Endothelial cell of umbilical vein (primary cell): ENCODE results near the gene PAPOLA. TPM values are rescaled to one million over a fixed set of nuclear protein-coding genes. Genes with fewer than 3 reads are reported as not detected.

Source experiments
- BruUV-seq: library from RNA; stranded (reverse); fragments of 400-500 nt; replicated peaks from 2 replicates; lab custom pipeline; 2021; lab: Mats Ljungman, UMichigan
- CTCF ChIA-PET: fragments of 300-600, 350-600 bp; sonication (Branson Sonifier 250); formaldehyde crosslinking; loops from one replicate; lab custom pipeline; 2021; ENCODE audit warnings: antibody characterized with exemption, inconsistent platforms; lab: Charles Lee
- POLR2A ChIA-PET: fragments of 300-600, 350-600 bp; sonication (Branson Sonifier 250); formaldehyde crosslinking; loops from one replicate; lab custom pipeline; 2021; ENCODE audit warnings: antibody characterized with exemption, inconsistent platforms; lab: Charles Lee
- DNase-seq: peaks from one replicate; pipeline ENCODE4 v3.0.0-alpha.2; 2011; ENCODE audit warnings: low read depth, low spot score
- FAIRE-seq: peaks from 2 replicates; lab custom pipeline; 2011; peaks lifted over from hg19 to GRCh38; lab: Jason Lieb, UNC
- H2AFZ ChIP-seq: 2 replicates; pipeline ENCODE4 v1.6.0; 2012; ENCODE audit warnings: low read depth, low read length, control low read depth, inconsistent platforms
- H3K27ac ChIP-seq: 2 replicates; pipeline ENCODE4 v1.5.1; 2011; ENCODE audit warnings: low read depth, mild to moderate bottlenecking, control low read depth, low read length, moderate library complexity; ENCODE audit not compliant: insufficient read depth
- H3K27me3 ChIP-seq, 2 experiments: 2 replicates each; pipeline versions ENCODE4 v1.6.0 to v1.6.1; 2011; ENCODE audit warnings: low read length in 2 of 2, mixed read lengths in 1 of 2; ENCODE audit not compliant: control insufficient read depth in 2 of 2, insufficient read depth in 2 of 2
- H3K36me3 ChIP-seq, 2 experiments: 2 replicates in 1 of 2; 3 replicates in 1 of 2; pipeline ENCODE4 v1.5.1; 2011; ENCODE audit warnings: low read length in 2 of 2, mild to moderate bottlenecking in 1 of 2, moderate library complexity in 1 of 2; ENCODE audit not compliant: control insufficient read depth in 2 of 2, insufficient read depth in 2 of 2; ENCODE audit errors: extremely low read depth in 1 of 2
- H3K4me1 ChIP-seq: 3 replicates; pipeline ENCODE4 v1.5.1; 2011; ENCODE audit warnings: mild to moderate bottlenecking, low read length; ENCODE audit not compliant: control insufficient read depth, insufficient read depth; ENCODE audit errors: extremely low read depth
- H3K4me2 ChIP-seq: 2 replicates; pipeline ENCODE4 v1.6.1; 2011; ENCODE audit warnings: low read length, control low read depth, mixed read lengths; ENCODE audit not compliant: insufficient read depth
- H3K4me3 ChIP-seq, 3 experiments: fragments of 200-600 bp in 1 of 3; sonication (generic), shearing (Covaris generic) in 1 of 3; replicated peaks in 1 of 3; 2 replicates each; pipeline ENCODE4 v1.5.1; 2011 to 2016; ENCODE audit warnings: control low read depth in 3 of 3, low read length in 3 of 3, mild to moderate bottlenecking in 2 of 3, inconsistent platforms in 1 of 3, low read depth in 1 of 3, moderate library complexity in 1 of 3; ENCODE audit not compliant: insufficient read depth in 1 of 3
- H3K79me2 ChIP-seq: 2 replicates; pipeline ENCODE4 v1.6.0; 2012; ENCODE audit warnings: low read length, inconsistent platforms; ENCODE audit not compliant: control insufficient read depth, insufficient read depth
- H3K9ac ChIP-seq: replicated peaks from 2 replicates; pipeline ENCODE3; 2011; ENCODE audit warnings: low read length, control low read depth; ENCODE audit not compliant: insufficient read depth; ENCODE audit errors: extremely low read depth
- H3K9me1 ChIP-seq: replicated peaks from 3 replicates; pipeline ENCODE4 v1.6.0; 2011; ENCODE audit warnings: mild to moderate bottlenecking, low read length; ENCODE audit not compliant: control insufficient read depth, insufficient read depth; ENCODE audit errors: extremely low read depth
- H3K9me3 ChIP-seq: replicated peaks from 2 replicates; pipeline ENCODE4 v1.5.1; 2012; ENCODE audit warnings: low read length, inconsistent platforms; ENCODE audit not compliant: control insufficient read depth, insufficient read depth
- H4K20me1 ChIP-seq: replicated peaks from 2 replicates; pipeline ENCODE3; 2011; ENCODE audit warnings: mild to moderate bottlenecking, low read length; ENCODE audit not compliant: control insufficient read depth, insufficient read depth; ENCODE audit errors: extremely low read depth
- EZH2 ChIP-seq: IDR thresholded peaks from 2 replicates; pipeline ENCODE4 v1.6.1; 2012; ENCODE audit warnings: borderline replicate concordance, low read depth, mild to moderate bottlenecking, moderate library complexity, low read length, inconsistent platforms; ENCODE audit not compliant: severe bottlenecking
- FOS ChIP-seq: IDR thresholded peaks from 2 replicates; pipeline ENCODE4 v1.6.1; 2011; ENCODE audit warnings: mild to moderate bottlenecking, low read length, moderate library complexity, borderline replicate concordance; ENCODE audit not compliant: insufficient read depth
- GATA2 ChIP-seq: IDR thresholded peaks from 2 replicates; pipeline ENCODE4 v1.7.0; 2011; ENCODE audit warnings: low read depth, mild to moderate bottlenecking, moderate library complexity, mixed read lengths, low read length; ENCODE audit not compliant: insufficient read length, insufficient read depth
- JUN ChIP-seq: IDR thresholded peaks from 2 replicates; pipeline ENCODE4 v1.6.1; 2011; ENCODE audit warnings: borderline replicate concordance, low read depth; ENCODE audit not compliant: insufficient read length, insufficient read depth
- MAX ChIP-seq: IDR thresholded peaks from 2 replicates; pipeline ENCODE4 v1.6.1; 2011; ENCODE audit not compliant: insufficient read depth, insufficient read length
- MYC ChIP-seq: IDR thresholded peaks from one replicate; pipeline ENCODE4 v1.6.1; 2011; ENCODE audit warnings: mild to moderate bottlenecking, low read depth, low read length
- POLR2A ChIP-seq: IDR thresholded peaks from 2 replicates; pipeline ENCODE4 v1.6.1; 2012; ENCODE audit warnings: low read depth, mild to moderate bottlenecking, control low read depth, low read length
- POLR2AphosphoS5 ChIP-seq: IDR thresholded peaks from 2 replicates; pipeline ENCODE4 v1.6.1; 2012; ENCODE audit warnings: low read depth, mild to moderate bottlenecking, control low read depth, low read length, moderate library complexity; ENCODE audit not compliant: insufficient read depth
- dilution Hi-C: fragments of 300-500 bp; cut with MboI; formaldehyde crosslinking; loops from one replicate; pipeline ENCODE4 v1.15.0; 2019; ENCODE audit warnings: low sequenced_read_pairs; ENCODE audit not compliant: extremely low pct_ligation_motif_present
- intact Hi-C: fragments of 100-400 bp; cut with micrococcal nuclease; formaldehyde crosslinking; loops from one replicate; pipeline ENCODE4 v1.10.0; 2022
- polyA plus RNA-seq, 4 experiments: library from polyadenylated mRNA; depleted of rRNA in 3 of 4; stranded (reverse) in 3 of 4; unstranded in 1 of 4; fragments of >200 nt; gene quantifications; 2 replicates each; pipeline versions ENCODE4 v1.2.1 to v1.2.3, GENCODE V29; 2011 to 2012; ENCODE audit warnings: missing spikeins in 1 of 4
- total RNA-seq: library from RNA; stranded (reverse); gene quantifications from 2 replicates; pipeline ENCODE4 v1.2.3, GENCODE V29; 2021
- TF ChIP-seq, protein P1 (sequence below), 2 donors: IDR thresholded peaks; 1 replicate in 1 of 2; 2 replicates in 1 of 2; pipeline ENCODE4 v1.5.1; 2011; ENCODE audit warnings: low read length in 2 of 2, mild to moderate bottlenecking in 2 of 2, moderate library complexity in 2 of 2, control low read depth in 1 of 2, inconsistent platforms in 1 of 2, low read depth in 1 of 2; ENCODE audit not compliant: insufficient read depth in 1 of 2; ENCODE audit errors: extremely low read depth in 1 of 2

PAPOLA gene
- total and polyA plus RNA-seq, 2 donors (not counting 3 experiments of a cell fraction or from before 2014, with no cell fraction given), result 75.4 to 184 TPM

DNA sequence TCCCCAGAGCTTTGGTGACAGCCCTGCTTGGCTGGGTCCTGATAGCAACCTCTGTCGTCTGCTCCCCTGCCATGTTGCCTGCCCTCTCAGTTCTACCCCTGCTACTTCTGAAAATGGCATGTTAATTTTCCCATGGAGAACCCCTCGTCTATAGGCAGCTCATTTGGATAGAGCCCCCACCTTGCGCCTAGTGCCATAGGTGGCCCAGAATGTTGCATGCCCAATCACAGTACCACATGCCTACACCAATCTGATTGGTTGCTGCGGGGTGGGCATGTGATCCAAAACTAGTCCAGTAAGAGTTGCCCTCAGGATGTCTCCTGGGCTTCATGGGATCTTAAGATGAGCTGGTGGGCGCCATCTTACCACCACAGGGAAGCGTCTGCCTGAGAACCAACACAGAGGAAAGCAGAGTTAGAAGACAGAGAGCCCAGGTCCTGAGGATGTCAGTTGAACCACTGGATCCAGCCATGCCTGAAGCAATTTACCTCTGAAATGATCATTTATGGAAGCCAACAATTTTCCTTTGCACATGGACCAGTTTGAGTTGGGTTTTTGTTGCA is 85.7 kb downstream of the PAPOLA start:
- H3K9me3 ChIP-seq, result no peaks in the 10 kb centered on the region
- no peaks in the 10 kb centered on the region for H3K4me1 ChIP-seq
- intact Hi-C loops (no loop called here), dilution Hi-C loops (no loop called here)
- no peak overlapping the region for H3K9ac ChIP-seq
- no peaks in the 10 kb centered on the region for H3K9me1 ChIP-seq
- H3K27ac ChIP-seq, result no peak overlapping the region
- no peaks in the 10 kb centered on the region for H4K20me1 ChIP-seq
- ChIA-PET CTCF (interaction anchor here (0.5 to 1.5 kb wide), 2 partner anchors 9 to 265 kb away, joined by 3 to 4 read pairs; no protein-coding TSS in a partner anchor), POLR2A (no interaction called here)
- H3K4me3 ChIP-seq, result no peak overlapping the region
- H2AFZ ChIP-seq, result no peak overlapping the region
- FAIRE-seq, result no peak
- H3K4me2 ChIP-seq, result no peak overlapping the region
- no TSS peak for BruUV-seq
- no peaks in the 10 kb centered on the region for H3K36me3 ChIP-seq
- no peaks in the 10 kb centered on the region for H3K79me2 ChIP-seq
- H3K27me3 ChIP-seq, result peaks cover 0 to 4% of the 10 kb centered on the region in 2 experiments
- TF ChIP-seq MAX, result no peak
- TF ChIP-seq POLR2AphosphoS5, result no peak
- TF ChIP-seq JUN, result no peak
- TF ChIP-seq, protein P1, sequence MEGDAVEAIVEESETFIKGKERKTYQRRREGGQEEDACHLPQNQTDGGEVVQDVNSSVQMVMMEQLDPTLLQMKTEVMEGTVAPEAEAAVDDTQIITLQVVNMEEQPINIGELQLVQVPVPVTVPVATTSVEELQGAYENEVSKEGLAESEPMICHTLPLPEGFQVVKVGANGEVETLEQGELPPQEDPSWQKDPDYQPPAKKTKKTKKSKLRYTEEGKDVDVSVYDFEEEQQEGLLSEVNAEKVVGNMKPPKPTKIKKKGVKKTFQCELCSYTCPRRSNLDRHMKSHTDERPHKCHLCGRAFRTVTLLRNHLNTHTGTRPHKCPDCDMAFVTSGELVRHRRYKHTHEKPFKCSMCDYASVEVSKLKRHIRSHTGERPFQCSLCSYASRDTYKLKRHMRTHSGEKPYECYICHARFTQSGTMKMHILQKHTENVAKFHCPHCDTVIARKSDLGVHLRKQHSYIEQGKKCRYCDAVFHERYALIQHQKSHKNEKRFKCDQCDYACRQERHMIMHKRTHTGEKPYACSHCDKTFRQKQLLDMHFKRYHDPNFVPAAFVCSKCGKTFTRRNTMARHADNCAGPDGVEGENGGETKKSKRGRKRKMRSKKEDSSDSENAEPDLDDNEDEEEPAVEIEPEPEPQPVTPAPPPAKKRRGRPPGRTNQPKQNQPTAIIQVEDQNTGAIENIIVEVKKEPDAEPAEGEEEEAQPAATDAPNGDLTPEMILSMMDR (IDR thresholded peaks at IDR 0.05; ENCODE audit: extremely low read depth in 1 of 2, insufficient read depth in 1 of 2, low read depth in 1 of 2, low read length in 2 of 2), result no peak
- TF ChIP-seq GATA2, result no peak
- TF ChIP-seq FOS, result no peak
- TF ChIP-seq EZH2, result no peak
- TF ChIP-seq POLR2A, result no peak
- no peak for TF ChIP-seq MYC
- no peak for DNase-seq
